ENCODE data around the gene ZC2HC1C. TPM values are rescaled to one million over a fixed set of nuclear protein-coding genes. Genes with fewer than 3 reads are reported as not detected.
A peak's percentile ranks its signal among the peaks of the same experiment; 100 is the strongest.

ZC2HC1C gene
- total RNA-seq, 4 donors from 2014 or later, result 5.3 to 13.1 (median 7.3) TPM

- intact Hi-C loops (cut with DNase I; ENCODE audit: low total_unique reads) (loop anchor here (2.0 kb wide), 1 partner anchor 77 kb away; no protein-coding TSS in a partner anchor), in situ Hi-C loops (cut with MboI; ENCODE audit: low sequenced_read_pairs in 4 of 4) (no loop called here)
- TF ChIP-seq POLR2A (IDR thresholded peaks at IDR 0.05) (no peak), CTCF (IDR thresholded peaks at IDR 0.05 in 4 of 5, conservative IDR thresholded peaks at IDR 0.05 in 1 of 5) (no peak)
- DNase-seq (no peak), ATAC-seq (no peak)
- H3K27me3 ChIP-seq, result no peaks in the 10 kb centered on the region
- H3K4me1 ChIP-seq, result peaks cover 11 to 25% of the 10 kb centered on the region in 2 donors
- H3K4me3 ChIP-seq, result no peak overlapping the region
- H3K9me3 ChIP-seq, result no peaks in the 10 kb centered on the region
- H3K27ac ChIP-seq, result no peak overlapping the region
- H3K36me3 ChIP-seq, result peaks cover 0 to 29% of the 10 kb centered on the region in 2 donors
These were observed 27.8 kb upstream of the ZC2HC1C start for GRCh38 chr14:75041613-75042012.

- Histone ChIP-seq H3K36me3 (peaks cover 0 to 25% of the 10 kb centered on the region in 2 donors), H3K4me3 (no peak overlapping the region), H3K9me3 (no peaks in the 10 kb centered on the region), H3K4me1 (peaks cover 11 to 27% of the 10 kb centered on the region in 2 donors), H3K27me3 (no peaks in the 10 kb centered on the region), H3K27ac (no peak overlapping the region)
- no peak for ATAC-seq
- DNase-seq, result no peak
- intact Hi-C loops (cut with DNase I; ENCODE audit: low total_unique reads) (no loop called here), in situ Hi-C loops (cut with MboI; ENCODE audit: low sequenced_read_pairs in 4 of 4) (no loop called here)
- TF ChIP-seq CTCF (IDR thresholded peaks at IDR 0.05 in 4 of 5, conservative IDR thresholded peaks at IDR 0.05 in 1 of 5) (no peak), POLR2A (IDR thresholded peaks at IDR 0.05) (no peak)
These were observed 27.4 kb upstream of the ZC2HC1C start for GRCh38 chr14:75042035-75042434.

GRCh38 chr14:75044322-75044721, 25.1 kb upstream of the ZC2HC1C start:
- intact Hi-C loops (cut with DNase I; ENCODE audit: low total_unique reads) (no loop called here), in situ Hi-C loops (cut with MboI; ENCODE audit: low sequenced_read_pairs in 4 of 4) (no loop called here)
- H3K4me1 ChIP-seq, result peaks cover 16 to 39% of the 10 kb centered on the region in 2 donors
- ATAC-seq (peak in 1 of 2 donors; percentile 30), DNase-seq (no peak)
- no peak overlapping the region for H3K27ac ChIP-seq
- H3K36me3 ChIP-seq, result peaks cover 0 to 14% of the 10 kb centered on the region in 2 donors
- no peaks in the 10 kb centered on the region for H3K9me3 ChIP-seq
- TF ChIP-seq POLR2A (IDR thresholded peaks at IDR 0.05), result no peak
- no peak for TF ChIP-seq CTCF (IDR thresholded peaks at IDR 0.05 in 4 of 5, conservative IDR thresholded peaks at IDR 0.05 in 1 of 5)
- no peaks in the 10 kb centered on the region for H3K27me3 ChIP-seq
- H3K4me3 ChIP-seq, result no peak overlapping the region

- DNase-seq (no peak), ATAC-seq (no peak)
- Histone ChIP-seq H3K9me3 (no peaks in the 10 kb centered on the region), H3K36me3 (peaks cover 0 to 14% of the 10 kb centered on the region in 2 donors), H3K4me3 (no peak overlapping the region), H3K27ac (no peak overlapping the region), H3K27me3 (no peaks in the 10 kb centered on the region), H3K4me1 (peaks cover 21 to 43% of the 10 kb centered on the region in 2 donors)
- TF ChIP-seq POLR2A (IDR thresholded peaks at IDR 0.05), result no peak
- no peak for TF ChIP-seq CTCF (IDR thresholded peaks at IDR 0.05 in 4 of 5, conservative IDR thresholded peaks at IDR 0.05 in 1 of 5)
- intact Hi-C loops (cut with DNase I; ENCODE audit: low total_unique reads), result loop anchor here (5.0 kb wide), 1 partner anchor 43 kb away; no protein-coding TSS in a partner anchor
- in situ Hi-C loops (cut with MboI; ENCODE audit: low sequenced_read_pairs in 4 of 4), result no loop called here
These were observed 24.7 kb upstream of the ZC2HC1C start for GRCh38 chr14:75044752-75045151.

- intact Hi-C loops (cut with DNase I; ENCODE audit: low total_unique reads) (loop anchor here (5.0 kb wide), 1 partner anchor 41 kb away; no protein-coding TSS in a partner anchor), in situ Hi-C loops (cut with MboI; ENCODE audit: low sequenced_read_pairs in 4 of 4) (no loop called here)
- no peak for ATAC-seq
These were observed 23.2 kb upstream of the ZC2HC1C start for GRCh38 chr14:75046275-75046674.

More at GRCh38 chr14:75046275-75046674, 23.2 kb upstream of the ZC2HC1C start:
- H3K4me1 ChIP-seq, result peaks cover 32 to 55% of the 10 kb centered on the region in 2 donors
- H3K9me3 ChIP-seq, result no peaks in the 10 kb centered on the region
- H3K27me3 ChIP-seq, result no peaks in the 10 kb centered on the region
- H3K4me3 ChIP-seq, result no peak overlapping the region
- peaks cover 0 to 13% of the 10 kb centered on the region in 2 donors for H3K36me3 ChIP-seq
- no peak for TF ChIP-seq CTCF (IDR thresholded peaks at IDR 0.05 in 4 of 5, conservative IDR thresholded peaks at IDR 0.05 in 1 of 5)
- no peak for TF ChIP-seq POLR2A (IDR thresholded peaks at IDR 0.05)
- no peak overlapping the region for H3K27ac ChIP-seq
- no peak for DNase-seq
